HuH-7.5 (cell line): ENCODE data around the gene CATSPER1.

Source experiments
- DNase-seq: peaks from one replicate; pipeline ENCODE4 v3.0.0; 2011; ENCODE audit warnings: low spot score

CATSPER1 gene

GRCh38 chr11:66002648-66003225, 23.5 kb downstream of the CATSPER1 start:
- DNase-seq, result peak; percentile 67

DNA sequence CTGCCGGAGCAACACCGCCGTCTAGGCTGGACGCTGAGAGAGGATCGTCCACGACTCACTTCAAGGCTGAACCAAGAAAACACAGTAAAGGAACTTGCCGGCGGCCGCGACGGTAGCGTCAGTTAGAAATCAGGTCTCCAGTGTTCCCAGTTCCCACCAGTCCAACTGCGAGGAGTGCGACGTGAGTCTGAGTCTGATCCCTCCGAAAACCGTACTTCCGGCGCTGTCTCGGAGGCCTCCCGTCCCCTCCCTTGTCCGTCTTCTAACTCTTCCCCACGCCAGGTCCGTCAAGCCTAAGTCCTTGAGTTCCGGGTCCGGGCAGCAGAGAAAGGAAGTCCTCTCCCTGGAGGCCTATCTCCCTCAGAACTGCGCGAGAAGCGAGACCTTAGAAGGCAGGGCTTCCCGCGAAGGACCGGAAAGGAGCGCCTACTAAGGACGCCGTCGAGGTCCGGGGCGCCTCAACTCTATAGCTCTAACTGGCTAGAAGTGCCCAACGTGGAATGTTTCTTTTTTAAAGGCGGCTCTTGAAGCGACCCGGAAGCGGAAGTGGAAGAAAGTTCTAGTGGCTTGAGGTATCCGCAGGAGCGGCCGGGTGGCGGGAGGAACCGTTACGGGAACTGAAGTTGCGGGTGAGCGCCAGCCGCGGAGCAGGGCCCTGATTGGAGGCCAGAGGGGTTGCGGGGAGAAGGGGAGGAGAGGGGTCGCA, 24.2 kb downstream of the CATSPER1 start, which contains the start of the genes BANF1 and EIF1AD:
TSS of gene BANF1 (plus strand) at position 562 of the 706 bp plus-strand sequence. CDS start 748 bp downstream, outside the sequence.
TSS of gene EIF1AD (minus strand) at position 216 of the 706 bp plus-strand sequence. CDS start 1,768 bp downstream, outside the sequence.
- DNase-seq, result peak; percentile 90

- DNase-seq, result no peak
Observed at GRCh38 chr11:65997286-65997685, 29.0 kb downstream of the CATSPER1 start.

GRCh38 chr11:65992056-65992455, 34.2 kb downstream of the CATSPER1 start:
- DNase-seq, result no peak

DNA sequence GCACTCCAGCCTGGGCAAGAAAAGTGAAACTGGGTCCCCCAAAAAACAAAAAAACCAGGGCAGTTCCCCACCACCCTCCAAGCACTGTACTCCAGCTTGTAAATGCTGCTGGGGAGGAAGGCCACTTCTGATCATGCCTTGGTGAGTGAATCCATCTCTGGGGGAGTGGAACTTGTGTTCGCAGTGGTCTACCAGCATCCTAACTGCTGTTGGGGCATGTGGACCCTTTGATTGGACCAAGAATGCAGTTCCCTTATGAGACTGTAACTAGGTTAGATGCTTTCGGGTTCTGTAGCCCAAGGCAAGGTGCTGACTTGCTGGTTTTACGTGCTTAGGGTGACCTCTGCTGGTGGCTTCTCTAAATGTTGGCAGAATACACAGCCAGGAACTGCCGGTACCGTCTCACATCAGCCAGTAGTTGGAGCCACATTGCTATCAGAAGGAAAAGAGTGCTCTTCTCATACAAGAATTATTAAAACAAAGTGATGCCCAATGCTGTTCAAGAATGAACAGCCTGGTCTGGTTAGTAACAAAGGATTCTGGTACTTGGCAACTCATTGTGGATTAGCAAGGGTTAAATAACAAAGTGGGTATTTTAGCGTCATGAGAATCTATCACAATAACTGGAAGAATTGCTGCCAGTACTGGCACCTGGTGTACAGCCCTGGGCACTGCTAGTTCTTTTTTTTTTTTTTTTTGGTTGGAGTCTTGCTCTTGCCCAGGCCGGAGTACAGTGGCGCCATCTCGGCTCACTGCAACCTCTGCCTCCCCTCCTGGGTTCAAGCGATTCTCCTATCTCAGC, 37.3 kb downstream of the CATSPER1 start:
- DNase-seq, result peak; percentile 82

DNA sequence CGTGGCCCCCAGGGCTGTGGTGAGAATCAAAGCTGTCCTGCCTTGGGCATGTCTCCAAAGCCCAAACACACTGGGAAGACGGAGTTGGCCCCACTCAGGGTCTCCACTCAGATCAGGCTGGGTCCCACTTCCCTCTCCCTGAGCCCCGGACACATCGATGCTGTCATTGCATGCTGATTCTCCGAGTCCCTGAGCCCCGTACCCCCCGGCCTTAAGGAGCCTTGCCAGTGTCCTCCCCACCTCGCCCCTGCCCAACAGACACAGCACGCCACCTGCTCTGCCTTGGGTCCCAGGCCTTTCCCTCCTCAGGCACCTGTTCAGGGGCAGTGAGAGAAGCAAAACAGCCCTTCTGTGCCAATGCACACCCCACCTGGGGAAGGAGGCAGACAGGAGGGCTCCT, 38.9 kb downstream of the CATSPER1 start:
- DNase-seq, result no peak

DNA sequence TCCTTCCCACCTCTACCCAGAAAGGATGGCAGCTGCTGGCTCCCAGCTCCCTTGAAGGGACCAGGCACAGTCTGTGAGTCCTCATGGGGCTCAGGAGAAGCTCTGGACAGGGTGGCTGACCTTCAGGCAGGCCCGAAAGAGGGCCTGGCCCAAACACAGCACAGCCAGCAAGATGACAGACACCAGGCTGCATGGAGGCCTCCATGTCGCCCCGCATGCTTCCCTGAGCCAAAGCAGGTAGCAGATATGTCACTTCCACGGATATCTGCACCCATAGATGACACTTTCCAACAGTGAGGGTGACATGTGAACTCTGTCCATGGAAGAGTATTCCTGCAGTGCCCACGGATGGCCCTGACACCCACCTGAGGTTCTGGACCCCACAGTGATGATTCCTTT, 42.7 kb downstream of the CATSPER1 start:
- DNase-seq, result no peak

DNA sequence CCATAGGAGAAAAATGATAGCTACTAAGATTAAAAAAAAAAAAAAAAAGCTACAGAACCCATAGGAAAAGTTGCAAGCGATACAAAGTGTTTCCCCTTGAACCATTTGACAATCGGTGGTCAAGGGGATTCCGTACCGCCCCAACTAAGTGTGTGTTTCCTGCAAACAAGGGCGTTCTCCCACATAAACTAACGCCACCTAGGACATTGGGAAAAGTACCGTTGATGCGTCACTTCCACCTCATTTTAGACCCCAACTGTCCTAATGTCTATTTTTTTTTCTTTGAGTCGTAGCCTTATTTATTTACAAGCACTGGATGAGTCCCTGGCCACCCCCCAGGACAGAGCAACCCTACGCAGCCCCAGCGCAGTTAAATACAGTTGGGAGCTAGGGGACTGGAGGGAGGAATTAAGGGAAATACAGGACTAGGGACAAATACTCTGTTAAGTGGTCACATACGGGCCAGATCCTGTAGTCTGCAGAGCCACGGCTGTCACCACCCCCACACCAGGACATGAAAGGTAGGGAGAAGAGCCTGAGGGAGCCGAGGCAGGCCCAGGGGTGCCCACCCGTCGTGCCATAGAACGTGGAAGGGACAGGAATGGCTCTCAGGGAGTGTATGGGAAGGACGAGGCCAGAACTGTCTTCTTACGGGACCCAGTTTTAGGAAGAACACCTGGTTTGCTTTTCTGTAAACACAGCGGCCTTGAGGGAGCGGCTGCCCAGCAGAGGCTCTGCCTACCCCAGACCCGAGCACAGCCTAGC, 43.3 kb downstream of the CATSPER1 start:
- no peak for DNase-seq

DNA sequence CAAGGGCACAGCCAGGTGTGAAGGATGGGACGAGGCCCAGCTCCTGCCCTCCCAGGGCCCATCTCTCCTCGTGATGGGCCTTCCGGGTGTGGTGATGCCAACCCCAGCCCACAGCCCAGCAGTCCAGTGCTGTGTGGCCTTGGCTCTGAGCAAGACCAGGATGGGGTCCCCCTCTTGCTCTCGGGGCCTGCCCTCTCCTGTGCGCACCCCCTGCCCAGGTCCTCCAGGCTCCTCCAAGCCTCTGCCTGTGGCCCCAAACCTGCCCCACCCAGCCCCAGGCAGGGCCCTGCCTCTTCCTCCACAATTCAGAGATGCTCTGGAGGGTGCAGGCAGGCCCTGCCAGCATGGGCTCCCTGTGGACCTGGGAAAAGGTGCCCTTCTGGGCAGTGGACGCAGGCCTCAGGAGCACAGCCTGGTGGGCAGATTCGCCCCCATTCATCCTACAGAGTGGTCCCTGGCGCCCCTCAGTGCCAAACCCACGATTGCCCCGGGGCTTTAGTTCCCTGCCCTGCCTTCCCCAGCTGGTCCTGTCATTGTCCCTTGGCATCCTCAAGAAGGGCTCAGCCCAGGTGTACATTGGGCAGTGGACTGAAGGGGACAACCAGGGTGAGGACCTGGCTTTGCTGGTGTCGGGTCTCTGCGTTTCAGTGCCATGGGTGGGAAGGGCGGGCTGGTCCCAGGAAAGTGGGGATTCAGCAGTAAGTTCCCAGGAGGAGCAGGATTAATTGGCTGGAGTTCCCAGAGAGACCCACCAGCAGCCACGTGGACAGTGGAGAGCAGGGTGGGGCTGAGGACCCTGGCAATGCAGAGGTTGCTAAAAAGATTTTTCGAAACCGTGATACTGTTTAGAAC, 44.1 kb downstream of the CATSPER1 start:
- no peak for DNase-seq

DNA sequence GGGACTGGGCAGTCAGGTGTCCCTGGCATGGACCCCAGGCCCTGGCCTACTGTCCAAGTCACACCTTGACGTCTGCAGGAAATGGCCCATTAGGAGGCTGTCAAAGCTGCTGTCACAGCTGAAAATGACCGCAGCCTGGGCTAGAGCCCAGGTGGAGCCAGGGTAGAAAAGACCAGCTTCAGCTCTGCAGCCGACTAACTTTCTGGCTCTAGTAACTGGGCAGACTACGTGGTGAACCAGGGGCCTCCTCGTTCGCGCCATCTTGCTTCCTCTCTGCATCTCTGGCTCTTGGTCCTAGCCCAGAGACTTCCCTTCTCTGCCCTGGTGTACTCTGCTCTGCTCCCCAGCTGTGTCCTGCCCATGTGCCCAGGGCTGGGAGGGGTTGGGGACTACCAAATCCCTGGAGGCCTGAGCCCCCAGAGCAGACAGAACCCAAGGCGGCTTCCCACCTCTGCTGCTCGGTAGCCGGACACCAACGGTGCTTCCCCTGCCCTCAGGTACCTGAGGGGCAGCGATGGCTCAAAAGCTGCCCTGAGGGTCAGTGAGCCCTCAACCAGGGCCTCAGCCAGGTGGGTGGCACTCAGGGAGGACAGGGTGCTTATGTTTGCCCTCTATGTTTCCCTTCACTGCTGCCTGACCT, 45.1 kb downstream of the CATSPER1 start:
- no peak for DNase-seq

GRCh38 chr11:65979261-65979759, 47.0 kb downstream of the CATSPER1 start:
- DNase-seq, result no peak

DNA sequence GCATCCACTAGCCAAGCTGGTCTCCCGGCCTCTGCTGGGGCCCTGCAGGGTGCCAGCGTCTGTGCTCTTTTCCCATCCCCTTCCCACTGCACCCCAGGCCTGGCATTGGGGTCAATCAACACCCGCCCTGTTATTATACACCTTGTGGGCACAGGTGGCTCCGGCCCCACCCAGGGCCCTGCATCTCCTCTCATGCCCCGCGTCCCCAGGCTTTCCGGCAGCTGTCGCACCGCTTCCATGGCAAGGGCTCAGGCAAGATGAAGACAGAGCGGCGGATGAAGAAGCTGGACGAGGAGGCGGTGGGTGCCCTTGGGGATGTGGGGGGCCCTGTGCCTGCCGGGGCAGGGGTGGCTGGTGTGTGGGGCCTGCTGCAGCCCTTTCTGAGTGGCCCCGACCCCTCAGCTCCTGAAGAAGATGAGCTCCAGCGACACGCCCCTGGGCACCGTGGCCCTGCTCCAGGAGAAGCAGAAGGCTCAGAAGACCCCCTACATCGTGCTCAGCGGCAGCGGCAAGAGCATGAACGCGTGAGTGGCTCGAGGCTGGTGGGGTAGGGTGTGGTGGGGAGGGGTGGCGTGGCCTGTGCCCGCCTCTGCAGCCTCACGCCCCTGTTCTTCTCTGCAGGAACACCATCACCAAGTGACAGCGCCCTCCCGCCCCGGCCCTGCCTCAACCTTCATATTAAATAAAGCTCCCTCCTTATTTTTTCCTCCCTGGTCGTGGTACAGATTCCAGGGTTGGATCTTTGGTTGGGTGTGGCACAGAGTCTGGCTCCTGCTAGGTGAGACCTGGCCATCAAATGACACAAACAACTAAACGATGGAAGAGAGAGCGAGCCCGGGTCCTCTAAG, 47.7 kb downstream of the CATSPER1 start:
- no peak for DNase-seq

GRCh38 chr11:65977621-65978390, 48.5 kb downstream of the CATSPER1 start:
- DNase-seq, result no peak

GRCh38 chr11:65976216-65977176, 49.8 kb downstream of the CATSPER1 start:
- no peak for DNase-seq

- DNase-seq, result no peak
Observed at GRCh38 chr11:65975771-65976170, 50.5 kb downstream of the CATSPER1 start.

- DNase-seq, result no peak
Observed at GRCh38 chr11:65973439-65974110, 52.7 kb downstream of the CATSPER1 start.

- DNase-seq, result no peak
Observed at GRCh38 chr11:65972116-65972515, 54.2 kb downstream of the CATSPER1 start.
